DMS53 treated with DMSO at 0.1 percent for 48 hours (cell line): ENCODE results near the gene PLEKHA6.

Source experiments
- DNase-seq: peaks from one replicate; lab custom pipeline; 2025; ENCODE audit not compliant: unreplicated experiment; lab: John Stamatoyannopoulos, UW

PLEKHA6 gene

DNA sequence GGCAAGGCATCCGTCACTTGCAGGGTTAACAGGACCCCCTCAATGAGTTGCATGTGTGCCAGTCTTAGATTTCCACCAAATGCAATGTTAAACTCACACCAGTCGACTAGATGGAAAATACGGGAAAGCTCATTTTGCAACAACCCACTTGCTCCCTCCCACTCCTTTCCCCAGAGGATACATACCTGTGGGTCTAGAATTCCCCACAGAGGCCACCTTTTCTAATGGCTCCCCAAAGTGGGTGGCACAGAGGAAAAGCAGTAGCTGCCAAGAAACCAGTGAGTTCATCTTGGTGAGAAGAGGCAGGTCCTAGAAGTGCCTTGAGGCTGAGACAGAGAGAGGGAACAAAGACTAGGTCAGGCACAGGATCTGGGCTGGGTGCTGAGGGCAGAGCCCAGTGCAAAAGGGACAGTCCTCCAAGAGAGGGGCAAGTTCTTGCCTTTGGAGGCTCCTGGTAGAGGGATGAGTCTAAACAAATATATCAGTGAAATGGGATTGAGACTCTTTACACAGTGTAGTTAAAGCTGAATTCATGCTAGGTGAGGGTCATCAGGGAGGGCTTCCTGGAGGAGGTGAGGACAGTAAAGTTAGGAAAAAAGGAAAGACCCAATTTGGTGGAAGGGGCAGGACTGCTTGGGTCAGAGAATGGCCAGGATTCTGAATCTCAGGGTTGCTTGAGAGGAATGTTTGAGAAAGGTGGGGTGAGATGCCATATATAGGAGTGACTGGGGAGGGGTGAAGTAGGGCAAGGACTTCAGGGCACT, 167.0 kb downstream of the PLEKHA6 start:
- no peak for DNase-seq

DNA sequence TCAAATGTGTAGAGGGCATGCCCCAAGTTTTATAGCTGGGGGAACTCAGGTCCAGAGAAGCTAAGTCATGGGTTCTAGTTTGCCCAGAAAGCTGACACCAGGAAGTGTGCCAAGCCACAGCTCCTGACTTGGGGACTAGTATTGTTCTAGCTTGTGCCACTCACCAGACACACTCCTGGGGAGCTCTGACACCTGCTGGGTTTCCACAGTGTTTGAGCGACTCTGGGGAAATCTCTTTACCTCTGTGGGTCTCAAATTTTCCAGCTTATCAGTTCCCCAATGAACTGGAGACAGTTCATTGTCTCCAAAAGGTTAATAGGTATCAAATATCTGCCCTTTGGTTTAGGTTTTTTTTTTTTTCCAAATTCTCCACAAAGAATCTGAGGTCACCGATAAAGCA, 167.7 kb downstream of the PLEKHA6 start:
- no peak for DNase-seq

DNA sequence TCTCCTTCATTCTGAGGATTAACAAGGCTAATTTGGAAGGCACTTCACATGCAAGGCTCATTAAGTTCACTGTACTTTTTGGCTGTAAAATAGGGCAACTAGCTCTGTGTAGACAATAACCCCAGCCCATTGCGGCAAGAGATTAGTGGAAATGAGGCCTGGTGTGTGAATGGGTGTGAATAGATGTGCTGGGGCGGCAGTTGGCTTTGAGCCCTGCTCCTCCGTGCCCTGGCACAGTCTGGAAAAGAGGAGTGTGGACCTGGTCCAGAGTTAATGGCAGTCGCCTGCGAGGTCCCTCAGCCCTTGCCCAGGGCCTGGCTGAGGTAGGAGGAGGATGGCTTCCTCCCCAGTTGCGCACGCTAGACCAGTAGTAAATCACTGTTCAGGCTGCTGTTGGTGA, 168.3 kb downstream of the PLEKHA6 start:
- DNase-seq = no peak

DNA sequence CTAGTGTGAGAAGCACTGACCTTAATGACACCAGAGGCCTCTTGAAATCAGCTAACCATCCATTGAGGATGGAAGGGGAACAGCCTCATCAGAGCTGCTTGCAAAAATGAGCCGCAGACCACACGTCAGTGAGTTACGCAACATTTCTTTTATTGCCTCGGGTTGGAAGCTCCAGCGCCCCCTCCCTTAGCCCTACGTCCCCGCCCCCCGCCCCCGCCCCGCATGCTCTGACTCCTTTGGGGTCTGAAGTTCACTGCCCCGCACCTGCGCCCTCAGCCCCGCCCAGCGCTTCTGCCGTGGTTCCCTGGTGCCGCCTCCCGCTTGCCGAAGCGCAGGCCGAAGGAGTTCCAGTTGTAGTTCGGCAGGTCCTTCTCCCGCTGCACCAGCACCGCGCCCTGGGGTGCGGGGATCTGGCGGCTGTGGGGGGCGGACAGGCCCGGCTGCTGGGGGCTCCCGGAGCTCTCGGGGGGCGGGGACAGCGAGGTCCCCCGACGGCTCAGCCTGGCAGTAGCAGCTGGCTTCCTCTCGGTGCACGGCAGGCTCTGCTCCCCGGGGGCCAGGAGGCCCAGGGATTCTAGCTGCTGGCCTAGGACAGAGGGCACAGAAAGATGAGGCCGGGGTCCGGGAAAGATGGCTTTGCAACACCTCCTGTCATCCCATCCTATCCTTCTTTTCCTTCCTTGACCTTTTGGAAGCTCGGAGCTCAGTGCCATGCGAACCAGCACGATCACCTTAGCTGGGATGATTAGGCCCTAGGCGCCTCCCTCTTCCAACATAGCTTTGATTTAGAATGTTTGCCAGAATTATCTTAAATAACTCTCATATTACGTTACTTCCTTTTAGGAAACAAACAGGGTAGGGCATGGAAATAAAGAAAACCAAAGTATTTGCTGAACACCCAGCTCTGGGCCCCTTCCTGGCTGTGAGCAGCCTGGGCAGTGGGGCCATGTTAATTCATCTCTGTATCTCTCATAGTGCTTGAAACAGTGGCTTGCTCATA, 169.2 kb downstream of the PLEKHA6 start:
- peak; percentile 41 for DNase-seq

DNA sequence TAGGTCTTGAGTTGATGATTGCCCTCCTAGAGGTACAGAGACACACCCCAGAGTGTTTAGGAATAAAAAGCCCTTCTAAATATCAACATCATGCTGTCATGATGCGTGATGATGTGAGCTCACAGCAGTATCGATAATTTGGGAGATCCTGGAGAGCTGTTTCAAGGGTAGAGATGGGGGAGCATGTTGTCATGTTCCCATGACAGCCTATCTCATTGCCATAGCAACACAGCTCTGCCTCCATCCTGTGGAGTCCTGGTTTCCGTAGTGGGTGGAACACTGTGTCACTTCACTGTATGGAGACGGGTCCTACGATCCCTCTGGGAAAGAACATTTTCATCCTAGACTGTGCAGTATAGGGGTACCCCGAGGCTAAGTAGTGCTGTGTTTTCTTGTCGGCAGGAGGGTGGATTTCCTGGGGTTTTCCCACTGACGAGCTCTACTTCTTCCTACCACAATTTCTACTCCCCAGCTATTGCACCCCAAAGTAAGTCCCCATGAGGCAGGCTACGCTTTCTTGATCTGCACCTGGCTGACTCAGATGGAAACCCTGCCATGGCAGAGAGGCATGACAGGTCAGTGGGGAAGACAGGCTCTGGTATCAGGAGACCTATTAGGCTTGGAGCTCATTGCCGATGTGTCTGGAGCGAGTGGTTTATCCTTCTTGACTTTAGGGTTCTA, 170.6 kb downstream of the PLEKHA6 start:
- no peak for DNase-seq

GRCh38 chr1:204186597-204186996, 173.1 kb downstream of the PLEKHA6 start:
- DNase-seq = no peak

DNA sequence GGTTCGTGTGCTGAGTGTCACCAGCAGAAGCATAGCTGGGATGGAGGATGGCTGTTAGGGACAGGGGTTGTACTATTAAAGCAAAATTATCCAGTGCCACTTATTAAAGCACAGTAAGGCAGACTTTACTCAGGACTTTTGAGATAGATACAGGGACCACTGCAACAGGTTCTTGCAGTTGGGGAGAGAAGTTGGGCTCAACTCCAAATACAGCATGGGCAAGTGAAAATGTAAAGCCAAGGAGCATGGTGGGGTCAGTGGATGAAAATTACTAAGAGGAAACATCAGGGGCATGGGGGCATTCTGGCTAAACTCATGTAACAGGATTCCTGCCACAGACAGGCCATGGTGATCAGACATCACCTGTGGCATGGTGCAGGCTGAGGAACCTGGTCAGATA, 178.6 kb downstream of the PLEKHA6 start:
- DNase-seq = no peak

GRCh38 chr1:204180133-204180532, 179.6 kb downstream of the PLEKHA6 start:
- peak; percentile 88 for DNase-seq

- DNase-seq = no peak
These were observed 181.0 kb downstream of the PLEKHA6 start for GRCh38 chr1:204178487-204179281.

GRCh38 chr1:204177133-204177532, 182.6 kb downstream of the PLEKHA6 start:
- no peak for DNase-seq

- no peak for DNase-seq
These were observed 183.7 kb downstream of the PLEKHA6 start for GRCh38 chr1:204176049-204176448.

- DNase-seq = no peak
These were observed 184.8 kb downstream of the PLEKHA6 start for GRCh38 chr1:204174958-204175357.

DNA sequence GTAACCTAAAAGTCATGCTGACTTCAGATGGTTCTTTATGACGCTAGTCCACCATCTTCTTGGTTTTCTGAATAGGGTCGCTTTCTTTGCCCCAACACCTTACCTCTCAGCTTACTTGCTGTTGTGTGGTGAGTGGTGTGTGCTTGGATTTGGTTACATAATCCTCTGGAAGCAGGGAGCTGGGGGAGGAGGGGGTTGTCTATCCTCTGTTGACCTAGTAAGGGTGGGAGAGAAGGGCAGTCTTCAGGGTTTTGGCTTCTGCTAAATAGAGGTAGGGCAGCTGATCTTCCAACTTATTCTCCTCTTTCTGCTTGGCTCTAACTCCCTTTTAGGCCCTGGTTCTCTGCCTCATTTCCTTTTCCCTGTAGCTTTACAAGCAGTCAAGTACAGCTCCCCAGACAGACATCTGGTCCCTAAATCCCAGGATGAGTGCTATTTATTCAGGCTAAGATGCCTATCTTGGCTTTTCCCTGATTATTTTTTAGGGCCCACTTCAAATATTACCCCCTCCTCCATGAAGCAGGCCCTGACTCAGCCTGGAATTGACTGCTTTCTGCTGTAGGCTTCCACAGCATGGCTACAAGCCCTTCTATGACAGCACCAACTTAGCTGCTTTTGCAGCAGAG, 187.2 kb downstream of the PLEKHA6 start:
- no peak for DNase-seq

- DNase-seq = no peak
These were observed 188.0 kb downstream of the PLEKHA6 start for GRCh38 chr1:204171751-204172178.

GRCh38 chr1:204170494-204171155, 189.1 kb downstream of the PLEKHA6 start:
- no peak for DNase-seq

- no peak for DNase-seq
These were observed 189.9 kb downstream of the PLEKHA6 start for GRCh38 chr1:204169858-204170257.
